NOMO-1 treated with DMSO at 0.1 percent for 48 hours (cell line): ENCODE measurements around the gene HPN.
"Not testable (repeated sequence)": the region's sequence is repeated elsewhere in the genome, so short reads cannot be mapped to it uniquely, and the experiment has no call there.

ENCODE experiments used
- DNase-seq: peaks from one replicate; lab custom pipeline; 2025; ENCODE audit not compliant: unreplicated experiment; lab: John Stamatoyannopoulos, UW

HPN gene

DNA sequence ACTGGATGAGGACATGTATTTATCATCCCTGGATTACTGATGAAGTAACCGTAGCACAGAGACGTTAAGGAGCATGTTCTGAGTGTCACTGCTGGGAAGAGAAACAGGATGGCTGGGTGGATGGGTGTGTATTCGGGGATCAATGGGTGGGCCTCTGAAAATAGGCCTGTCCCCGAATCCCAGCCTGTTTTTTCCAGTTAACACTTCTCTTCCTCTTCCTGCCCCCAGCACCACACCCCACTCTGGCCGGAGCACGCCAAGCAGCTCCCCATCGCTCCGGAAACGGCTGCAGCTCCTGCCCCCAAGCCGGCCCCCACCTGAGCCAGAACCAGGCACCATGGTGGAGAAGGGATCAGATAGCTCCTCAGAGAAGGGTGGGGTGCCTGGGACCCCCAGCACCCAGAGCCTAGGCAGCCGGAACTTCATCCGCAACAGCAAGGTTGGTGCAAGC is 32.6 kb upstream of the HPN start:
- no peak for DNase-seq

DNA sequence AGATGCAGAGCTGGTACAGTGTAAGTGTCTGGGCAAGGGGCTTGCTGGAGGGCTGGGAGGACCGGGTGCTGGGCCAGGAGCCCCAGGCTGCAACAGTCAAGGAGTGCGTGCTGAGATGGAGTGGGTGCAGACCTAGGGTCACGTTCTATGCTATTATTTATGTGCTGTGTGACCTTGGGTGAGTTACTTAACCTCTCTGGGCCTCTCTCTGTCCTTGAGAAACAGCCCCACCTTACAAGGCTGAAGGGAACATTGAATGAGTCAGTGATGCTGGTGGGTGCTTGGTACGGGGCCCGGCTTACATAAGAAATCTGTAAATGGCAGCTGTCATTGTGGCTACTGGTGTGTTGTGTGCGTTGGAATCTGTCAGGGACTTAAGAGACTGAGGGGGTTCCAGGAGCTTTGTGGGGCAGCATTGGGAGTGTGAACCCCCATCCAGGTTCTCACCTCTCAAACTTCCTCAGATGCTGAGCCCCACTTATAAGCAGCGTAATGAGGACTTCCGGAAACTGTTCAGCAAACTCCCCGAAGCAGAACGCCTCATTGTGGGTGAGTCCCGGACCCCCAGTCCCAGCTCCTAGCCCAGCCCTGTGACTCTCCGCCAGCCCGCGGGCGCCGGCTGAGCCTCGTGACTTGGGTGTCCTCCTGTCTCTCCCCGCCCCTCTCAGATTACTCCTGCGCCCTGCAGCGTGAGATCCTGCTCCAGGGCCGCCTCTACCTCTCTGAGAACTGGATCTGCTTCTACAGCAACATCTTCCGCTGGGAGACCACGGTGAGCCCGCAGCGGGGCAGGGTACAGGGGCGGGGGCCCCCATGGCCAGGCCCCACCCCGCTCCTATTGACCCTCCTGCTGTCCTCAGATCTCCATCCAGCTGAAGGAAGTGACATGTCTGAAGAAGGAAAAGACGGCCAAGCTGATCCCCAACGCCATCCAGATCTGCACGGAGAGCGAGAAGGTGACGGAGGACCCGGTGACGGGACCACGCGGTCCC is 31.8 kb upstream of the HPN start:
- no peak for DNase-seq

DNA sequence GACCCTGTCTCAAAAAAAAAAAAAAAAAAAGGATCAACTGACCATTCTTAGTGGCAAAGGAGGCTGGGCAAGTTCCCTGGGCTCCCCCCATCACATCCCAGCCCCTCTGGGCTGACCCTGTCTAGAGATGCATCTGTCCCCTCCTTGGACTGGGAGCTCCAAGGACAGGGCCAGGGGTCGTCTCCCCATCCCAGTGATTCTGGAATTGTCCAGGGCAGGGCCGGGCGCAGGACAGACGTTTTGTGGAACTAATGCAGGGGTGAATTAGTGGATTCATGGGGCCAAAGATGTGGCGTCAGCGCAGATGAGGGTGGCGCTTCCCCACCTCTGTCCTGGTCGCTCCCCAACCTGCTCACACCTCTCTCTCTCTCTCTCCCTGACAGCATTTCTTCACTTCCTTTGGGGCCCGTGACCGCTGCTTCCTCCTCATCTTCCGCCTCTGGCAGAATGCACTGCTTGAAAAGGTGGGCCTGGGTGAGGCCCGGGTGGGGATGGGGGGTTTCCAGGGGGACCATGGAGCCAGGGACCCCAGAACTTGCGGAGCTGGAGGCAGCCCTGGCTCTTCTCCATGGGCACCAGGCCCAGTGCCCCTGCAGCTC is 30.3 kb upstream of the HPN start:
- DNase-seq, result no peak

DNA sequence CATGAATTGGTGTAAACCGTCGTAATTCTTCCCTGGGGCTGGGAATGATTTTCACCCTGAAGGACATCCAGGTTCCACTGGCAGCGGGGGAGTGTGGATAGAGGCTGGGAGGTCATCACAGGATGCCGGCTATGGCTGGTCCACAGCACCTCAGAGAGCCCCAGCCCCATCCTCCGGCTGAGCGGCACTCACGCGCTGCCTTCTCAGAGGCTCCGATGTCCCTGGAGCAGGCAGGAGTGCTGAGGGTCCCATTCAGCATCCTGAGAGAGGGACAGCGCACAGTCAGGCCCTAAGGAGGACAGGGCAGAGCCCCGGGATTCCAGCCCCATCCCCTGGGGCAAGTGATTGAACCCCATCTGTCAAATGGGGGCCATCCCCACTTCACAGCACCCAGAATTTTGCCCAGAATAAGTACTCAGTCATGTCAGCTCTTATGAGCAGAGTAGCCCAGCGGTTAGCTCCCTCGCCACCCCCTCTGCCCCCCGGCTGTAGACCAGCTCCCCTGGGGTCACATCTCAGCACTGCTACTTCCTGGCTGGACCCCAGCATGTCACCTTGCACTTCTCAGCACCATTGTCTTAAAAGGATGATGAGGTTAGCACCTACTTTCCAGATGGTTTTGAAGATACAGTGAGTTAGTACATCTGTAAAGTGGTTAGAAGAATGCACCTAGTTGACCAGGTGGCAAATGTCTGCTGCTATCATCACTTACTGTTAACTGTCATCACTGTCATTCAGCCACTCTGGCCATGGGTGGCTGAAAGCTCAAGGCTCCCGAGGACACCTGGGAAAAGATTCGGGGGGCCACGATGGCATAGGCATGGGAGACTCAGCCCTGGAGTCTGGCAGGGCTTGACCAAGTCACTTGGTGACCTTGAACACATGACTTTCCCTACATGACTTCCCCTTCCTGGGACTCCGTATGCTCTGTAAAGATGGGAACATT is 29.5 kb upstream of the HPN start:
- no peak for DNase-seq

DNA sequence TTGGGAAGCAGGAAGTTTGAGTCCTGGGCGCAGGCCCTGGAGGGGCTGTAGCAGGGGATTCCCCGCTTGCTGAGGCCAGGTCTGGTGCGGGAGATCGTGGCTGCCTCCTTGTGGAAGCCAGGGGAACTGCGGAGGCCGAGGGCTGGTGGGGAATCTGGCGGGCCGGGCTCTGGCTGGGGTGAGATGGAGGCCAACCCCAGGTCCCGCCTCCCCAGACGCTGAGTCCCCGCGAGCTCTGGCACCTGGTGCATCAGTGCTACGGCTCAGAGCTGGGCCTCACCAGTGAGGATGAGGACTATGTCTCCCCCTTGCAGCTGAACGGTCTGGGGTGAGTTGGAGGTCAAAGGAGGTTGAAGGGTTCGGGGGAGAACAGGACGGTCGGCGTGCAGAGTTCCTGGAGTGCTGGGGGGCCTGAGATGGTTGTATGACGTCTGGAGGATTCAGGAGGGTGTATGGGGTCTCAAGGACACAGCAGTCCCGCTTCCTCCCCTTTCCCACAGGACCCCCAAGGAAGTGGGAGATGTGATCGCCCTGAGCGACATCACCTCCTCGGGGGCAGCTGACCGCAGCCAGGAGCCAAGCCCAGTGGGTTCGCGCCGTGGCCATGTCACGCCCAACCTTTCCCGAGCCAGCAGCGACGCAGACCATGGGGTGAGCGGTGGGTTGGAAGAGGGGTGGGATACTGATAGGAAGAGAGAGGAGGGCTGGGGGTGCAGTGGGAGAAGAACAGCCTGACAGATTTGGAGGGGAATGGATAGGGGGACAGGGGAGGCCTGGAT is 28.3 kb upstream of the HPN start:
- peak; percentile 26 for DNase-seq

DNA sequence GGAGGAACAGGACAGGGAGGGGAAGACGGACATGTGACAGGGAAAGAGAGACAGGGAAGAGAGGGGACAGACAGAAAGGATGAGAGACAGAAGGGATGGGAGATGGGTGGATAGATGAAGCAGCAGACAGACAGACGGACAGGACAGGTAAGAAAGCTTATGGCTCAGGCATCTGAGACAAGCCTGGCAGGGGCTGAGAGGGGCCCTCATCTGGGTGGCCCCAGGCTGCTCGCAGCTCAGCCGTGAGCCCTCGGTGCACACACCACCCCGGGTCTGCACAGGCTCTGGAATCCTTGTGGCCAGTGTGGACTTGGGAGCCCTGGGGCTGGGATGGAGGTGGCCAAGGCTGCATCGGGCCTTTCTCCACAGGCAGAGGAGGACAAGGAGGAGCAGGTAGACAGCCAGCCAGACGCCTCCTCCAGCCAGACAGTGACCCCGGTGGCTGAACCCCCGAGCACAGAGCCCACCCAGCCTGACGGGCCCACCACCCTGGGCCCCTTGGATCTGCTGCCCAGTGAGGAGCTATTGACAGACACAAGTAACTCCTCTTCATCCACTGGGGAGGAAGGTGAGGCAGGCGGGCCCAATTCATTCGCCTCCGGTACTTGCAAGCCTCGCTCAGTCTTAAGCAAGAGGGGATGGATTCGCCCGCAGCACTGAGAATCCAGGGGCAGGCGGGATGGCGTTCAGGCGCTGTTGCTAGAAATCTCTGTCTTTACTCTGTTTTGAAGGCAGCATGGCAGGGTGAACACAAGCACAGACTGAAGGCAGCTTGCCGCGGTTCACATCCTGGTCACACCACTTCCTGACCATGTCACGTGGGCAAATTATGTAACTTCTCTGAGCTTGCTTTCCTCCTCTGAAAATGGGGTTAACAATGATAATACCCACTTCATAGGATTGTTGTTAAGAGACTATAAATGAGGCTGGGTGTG is 27.4 kb upstream of the HPN start:
- peak; percentile 87 for DNase-seq

DNA sequence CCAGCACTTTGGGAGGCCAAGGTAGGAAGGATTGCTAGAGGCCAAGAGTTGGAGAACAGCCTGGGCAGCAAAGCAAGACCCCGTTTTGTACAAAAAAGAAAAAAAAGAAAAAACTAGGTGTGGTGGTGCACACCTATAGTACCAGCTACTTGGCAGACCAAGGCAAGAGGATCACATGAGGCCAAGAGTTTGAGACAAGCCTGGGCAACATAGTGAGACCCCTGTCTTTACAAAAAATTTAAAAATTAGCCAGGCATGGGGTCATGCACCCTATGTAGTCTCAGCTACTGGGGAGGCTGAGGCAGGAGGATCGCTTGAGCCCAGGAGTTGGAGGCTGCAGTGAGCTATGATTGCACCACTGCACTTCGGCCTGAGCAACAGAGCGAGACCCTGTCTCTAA is 26.7 kb upstream of the HPN start:
- not testable (repeated sequence) for DNase-seq

DNA sequence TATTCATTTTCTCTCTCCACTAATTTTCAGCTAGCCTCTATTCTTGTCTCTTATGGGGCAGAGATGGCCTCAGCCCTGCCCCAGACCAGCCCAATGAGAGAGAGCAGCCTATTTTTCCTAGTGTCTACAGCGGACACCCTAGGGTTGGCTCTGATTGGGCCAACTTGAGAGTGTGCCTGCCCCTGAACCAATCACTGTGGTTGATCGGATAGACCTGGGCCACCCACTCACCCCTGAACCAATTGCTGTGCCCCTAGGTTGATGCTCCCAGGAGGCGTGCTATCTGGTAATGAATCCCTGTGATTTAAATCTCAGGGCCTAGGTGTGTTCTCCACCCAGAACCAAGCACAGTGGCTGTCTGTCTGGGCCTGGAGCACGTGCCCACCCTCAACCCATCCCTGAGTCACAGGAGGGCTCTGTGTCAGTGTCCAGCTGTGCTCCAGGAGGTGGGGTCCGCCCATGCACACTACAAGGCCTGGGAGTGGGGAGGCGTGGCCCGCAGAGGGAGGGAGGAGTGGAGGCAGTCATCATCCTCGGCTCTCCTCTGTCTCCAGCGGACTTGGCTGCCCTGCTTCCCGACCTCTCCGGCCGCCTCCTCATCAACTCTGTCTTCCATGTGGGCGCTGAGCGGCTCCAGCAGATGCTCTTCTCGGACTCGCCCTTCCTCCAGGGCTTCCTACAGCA is 26.1 kb upstream of the HPN start:
- DNase-seq, result no peak

DNA sequence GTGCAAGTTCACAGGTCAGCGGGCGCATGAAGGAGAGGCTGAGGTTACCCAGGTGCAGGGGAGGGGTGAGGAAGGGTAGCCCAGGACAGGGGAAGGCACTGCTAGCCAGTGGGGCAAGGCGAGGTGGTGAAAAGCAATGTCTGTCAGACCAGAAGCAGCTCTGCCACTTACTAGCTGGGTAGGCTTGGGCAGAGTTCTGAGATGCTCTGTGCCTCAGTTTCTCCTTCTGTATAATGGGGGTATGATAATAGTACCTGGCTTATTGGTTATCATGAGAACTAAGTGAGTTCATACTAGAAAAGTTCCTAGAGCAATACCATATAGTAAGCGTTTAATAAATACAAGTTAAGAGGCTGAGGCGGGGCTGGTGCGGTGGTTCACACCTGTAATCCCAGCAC is 25.6 kb upstream of the HPN start:
- DNase-seq, result no peak

DNA sequence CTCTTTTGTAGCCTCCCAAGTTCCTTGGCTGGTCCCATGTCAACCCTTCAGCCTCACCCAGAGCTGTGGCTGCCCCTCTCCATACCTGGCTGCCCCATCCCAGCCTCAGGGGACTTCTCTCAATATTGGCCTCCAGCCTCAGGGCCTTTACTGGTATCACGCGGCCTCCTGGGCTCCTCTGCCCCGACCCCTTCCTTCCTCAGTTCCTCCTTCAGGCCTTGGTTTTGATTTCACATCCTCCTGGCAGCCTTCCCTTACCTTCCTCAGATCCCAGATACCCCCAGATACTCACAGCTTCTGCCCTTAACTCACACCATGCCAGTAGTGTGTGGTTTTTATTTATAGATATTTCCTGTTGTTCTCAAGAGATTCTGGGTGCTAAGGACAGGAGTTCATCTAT is 24.0 kb upstream of the HPN start:
- DNase-seq, result no peak

DNA sequence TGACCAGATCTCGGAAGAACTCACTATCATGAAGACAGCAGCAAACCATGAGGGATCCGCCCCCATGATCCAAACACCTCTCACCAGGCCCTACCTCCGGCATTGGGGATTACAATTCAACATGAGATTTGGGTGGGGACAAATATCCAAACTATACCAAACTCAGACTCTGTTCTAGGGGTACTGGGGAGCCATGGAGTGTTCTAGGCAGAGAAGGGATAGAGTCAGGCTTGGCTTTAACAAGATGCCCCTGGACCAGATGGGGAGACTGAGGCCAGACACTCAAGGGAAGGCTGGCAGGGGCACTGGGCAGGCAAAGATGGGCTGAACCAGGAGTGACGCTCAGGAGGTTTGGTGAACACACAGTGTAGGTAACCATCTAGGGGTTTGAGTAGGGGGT is 23.1 kb upstream of the HPN start:
- no peak for DNase-seq

DNA sequence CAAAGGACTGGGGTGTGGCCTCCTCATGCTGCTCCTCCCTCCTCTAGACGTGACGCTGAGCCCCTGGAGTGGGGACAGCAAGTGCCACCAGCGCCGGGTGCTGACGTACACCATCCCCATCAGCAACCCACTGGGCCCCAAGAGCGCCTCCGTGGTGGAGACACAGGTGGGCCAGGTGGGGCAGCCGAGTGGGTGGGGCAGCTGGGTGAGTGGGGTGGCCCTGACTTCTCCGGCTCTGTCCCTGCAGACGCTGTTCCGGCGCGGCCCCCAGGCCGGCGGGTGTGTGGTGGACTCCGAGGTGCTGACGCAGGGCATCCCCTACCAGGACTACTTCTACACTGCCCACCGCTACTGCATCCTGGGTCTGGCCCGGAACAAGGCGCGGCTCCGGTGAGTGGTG is 22.4 kb upstream of the HPN start:
- DNase-seq, result no peak

DNA sequence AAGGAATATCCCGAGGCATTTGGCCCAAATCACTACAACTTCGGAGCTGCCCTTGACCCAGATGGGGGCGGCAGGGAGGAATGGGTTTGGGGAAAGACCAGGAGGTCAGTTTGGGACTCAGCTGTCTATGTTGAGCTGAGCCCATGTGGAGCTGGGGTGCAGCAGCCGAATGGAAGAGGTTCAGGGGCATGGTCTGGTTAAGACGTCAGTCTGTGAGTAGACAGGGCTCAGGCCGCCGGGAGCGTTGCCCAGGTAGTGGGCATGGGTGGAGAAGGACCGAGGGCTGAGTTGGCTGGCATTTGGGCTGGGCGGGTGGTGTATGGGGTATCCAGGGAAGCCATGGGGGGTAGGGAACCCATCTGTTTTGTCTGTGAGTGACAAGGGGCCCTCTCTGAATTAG is 20.5 kb upstream of the HPN start:
- DNase-seq, result no peak

DNA sequence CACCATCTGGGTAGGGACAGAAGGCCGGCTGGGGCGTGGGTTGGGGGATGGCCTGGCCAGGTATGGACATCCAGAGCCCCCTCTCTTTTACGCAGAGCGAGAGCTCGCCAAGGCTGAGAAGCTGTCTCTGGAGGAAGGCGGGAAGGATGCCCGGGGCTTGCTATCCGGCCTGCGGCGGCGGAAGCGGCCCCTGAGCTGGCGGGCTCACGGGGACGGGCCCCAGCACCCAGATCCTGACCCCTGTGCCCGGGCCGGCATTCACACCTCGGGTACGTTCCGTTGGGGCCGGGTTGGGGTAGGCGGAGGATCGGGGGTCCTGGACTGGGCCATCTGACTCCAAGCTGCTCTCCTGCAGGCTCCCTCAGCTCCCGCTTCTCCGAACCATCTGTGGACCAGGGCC is 19.9 kb upstream of the HPN start:
- no peak for DNase-seq

DNA sequence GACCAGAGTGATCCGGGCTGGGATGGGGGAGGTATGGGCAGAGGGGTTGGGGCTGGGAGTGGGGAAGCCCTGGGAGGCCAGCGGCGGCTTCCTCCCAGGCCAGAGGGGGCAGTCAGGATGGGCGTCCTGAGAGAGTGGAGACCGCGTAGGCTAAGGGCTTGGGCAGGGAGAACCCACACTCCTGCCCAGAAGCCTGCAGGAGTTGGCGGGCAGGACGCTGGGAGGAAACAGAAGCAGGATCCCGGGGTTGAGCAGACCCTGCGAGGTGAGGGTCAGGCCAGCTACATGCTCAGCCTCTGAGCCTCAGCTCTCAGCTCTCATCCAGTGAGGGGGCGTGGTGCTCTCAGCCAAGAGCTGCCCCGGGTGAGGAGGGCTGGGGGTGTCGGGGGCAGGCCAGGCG is 19.1 kb upstream of the HPN start:
- DNase-seq, result no peak

DNA sequence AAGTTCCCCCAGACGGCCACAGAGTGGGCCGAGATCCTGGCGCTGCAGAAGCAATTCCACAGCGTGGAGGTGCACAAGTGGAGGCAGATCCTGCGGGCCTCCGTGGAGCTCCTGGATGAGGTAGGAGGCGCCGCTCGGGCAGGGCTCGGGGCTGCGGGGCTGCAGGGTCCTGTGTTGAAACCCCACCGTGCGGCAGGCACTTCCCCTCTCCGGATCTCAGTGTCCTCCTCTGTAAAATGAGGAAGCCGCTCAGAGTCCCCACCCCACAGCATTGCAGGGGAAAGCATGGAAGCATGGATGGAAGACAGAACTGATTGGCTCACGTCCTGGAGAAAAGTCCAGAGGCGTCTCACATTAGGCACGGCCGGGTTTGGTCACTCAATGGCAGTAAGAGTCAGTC is 18.1 kb upstream of the HPN start:
- DNase-seq, result no peak

DNA sequence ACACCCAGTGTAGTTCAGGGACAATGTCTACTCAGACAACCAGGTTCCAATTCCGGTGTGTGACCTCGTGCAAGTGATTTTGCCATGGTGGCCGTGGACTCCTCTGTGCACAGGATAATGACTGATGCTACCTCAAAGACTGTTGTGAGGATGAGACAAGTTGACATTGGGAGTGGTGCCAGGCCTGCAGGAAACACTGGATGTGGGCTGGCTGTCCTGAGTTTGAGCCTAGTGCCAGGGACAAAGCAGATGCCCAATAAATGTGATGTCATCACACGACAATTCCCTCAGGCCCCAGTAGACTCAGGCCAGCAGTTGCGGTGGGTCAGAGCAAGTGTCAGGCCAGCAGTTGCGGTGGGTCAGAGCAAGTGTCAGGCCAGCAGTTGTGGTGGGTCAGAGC is 17.4 kb upstream of the HPN start:
- no peak for DNase-seq

DNA sequence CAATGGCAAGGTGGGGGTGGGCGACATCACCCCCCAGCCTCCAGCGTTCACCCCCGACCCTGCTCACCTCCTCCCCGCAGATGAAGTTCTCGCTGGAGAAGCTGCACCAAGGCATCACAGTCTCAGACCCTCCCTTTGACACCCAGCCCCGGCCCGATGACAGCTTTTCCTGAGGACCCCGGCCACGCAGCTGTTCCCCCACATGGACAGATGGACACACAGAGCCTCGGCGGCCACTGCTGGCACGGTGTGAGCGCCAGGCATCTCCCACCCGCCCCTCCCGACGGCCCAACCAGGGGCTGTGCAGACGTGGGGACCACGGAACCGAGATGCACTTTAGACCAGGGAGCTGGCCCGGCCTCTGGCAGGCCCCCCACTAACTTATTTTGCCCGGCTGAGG is 15.6 kb upstream of the HPN start:
- no peak for DNase-seq

DNA sequence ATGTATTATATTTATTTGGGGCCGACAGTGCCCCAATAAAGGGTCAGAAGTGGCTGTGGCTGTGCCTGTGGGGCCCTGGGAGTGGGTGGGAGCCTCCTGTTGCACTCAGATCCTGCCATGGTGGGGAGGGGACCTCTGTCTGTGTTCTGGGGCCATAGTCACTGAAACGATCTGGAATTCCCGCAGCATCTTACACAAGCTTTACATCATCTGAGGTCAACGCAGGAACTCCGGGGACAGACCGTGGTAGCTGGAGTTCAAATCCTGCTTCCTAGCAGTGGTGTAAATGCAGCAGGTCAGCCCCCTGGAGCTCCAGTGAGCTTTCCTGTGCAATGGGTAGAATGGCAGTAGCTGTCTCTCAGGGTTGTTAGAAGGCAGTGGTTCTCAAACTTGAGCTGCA is 15.1 kb upstream of the HPN start:
- DNase-seq, result no peak
